ENCODE results near the gene GKN1. TPM values are rescaled to one million over a fixed set of nuclear protein-coding genes. Genes with fewer than 3 reads are reported as not detected.

GKN1 gene
- total RNA-seq, 1 experiment from 2014 or later = 1.6 TPM

DNA sequence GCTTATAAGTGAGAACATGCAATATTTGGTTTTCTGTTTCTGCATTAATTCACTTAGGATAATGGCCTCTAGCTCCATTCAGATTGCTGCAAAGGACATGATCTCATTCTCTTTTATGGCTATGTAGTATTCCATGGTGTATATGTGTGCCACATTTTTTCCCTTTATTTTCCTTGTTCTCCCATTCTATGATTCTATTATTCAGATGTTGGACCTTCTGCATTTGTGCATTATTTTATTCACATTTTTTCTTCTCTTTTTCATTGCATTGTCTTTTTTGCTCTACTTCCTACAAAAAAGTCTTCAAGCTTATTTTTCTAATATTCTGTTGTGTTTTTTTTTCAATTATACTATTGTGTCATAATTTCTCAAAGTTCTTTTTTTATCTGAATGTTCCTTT lies 27.4 kb downstream of the GKN1 start:
- no peak for DNase-seq (ENCODE audit: extremely low read depth, low read depth)

GRCh38 chr2:69003731-69004130 lies 29.3 kb downstream of the GKN1 start:
- no peak for DNase-seq (ENCODE audit: extremely low read depth, low read depth)

- DNase-seq (ENCODE audit: extremely low read depth, low read depth) = no peak
Measured at GRCh38 chr2:69007169-69007568, 32.7 kb downstream of the GKN1 start.

DNA sequence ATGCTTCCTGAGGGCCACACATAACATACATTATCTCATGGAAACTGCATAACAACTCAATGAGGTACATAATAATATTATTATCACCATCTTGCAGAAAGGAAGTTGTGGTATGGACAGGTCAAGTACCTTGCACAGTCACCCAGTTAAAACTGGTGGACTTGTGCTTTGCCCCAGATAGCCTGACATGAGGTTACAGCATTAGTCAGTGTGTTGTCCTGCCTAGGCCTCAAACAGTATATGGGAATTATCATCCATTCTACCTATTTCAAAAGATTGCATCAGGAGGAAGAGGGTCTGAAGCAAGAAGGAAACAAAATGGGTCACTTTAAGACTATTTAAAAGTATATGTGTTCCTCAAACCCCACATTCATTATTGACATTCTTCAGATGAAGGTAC lies 33.2 kb downstream of the GKN1 start:
- DNase-seq (ENCODE audit: extremely low read depth, low read depth) = no peak

DNA sequence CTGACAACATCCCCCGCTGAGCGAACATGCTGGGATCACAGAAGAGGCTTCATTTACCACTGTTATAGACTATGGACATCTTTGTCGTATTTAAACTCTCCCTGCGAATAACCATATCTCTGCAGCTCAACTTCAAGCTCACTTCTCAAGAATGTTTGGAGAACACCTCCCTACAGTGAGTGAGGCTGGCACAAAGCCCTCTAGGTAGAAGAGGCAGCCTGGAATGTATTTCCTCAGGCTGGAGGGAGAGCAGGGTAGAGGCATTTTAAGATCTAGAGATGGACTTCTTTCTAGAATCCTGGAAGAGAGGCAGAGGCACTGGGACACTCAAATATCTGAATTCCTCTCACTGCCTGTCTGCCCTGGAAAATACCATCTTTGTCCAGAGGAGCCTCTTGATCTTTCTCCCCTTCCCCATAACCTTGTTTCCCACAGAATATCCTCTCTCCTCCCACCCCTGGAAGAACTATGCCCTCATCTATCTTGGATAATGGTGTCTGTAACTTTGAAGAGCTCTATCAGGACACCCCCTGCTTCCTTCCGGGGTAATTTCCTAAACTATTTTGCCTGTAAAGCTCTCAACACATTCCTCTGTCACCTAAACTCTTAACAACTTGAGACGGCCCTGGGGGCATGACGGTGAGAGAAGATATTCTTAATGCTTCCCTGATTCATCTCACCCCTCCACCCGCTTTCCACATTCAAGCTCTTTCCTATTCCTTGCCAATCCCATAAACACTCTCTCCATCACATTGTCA lies 36.2 kb downstream of the GKN1 start:
- DNase-seq (ENCODE audit: extremely low read depth, low read depth) = no peak

DNA sequence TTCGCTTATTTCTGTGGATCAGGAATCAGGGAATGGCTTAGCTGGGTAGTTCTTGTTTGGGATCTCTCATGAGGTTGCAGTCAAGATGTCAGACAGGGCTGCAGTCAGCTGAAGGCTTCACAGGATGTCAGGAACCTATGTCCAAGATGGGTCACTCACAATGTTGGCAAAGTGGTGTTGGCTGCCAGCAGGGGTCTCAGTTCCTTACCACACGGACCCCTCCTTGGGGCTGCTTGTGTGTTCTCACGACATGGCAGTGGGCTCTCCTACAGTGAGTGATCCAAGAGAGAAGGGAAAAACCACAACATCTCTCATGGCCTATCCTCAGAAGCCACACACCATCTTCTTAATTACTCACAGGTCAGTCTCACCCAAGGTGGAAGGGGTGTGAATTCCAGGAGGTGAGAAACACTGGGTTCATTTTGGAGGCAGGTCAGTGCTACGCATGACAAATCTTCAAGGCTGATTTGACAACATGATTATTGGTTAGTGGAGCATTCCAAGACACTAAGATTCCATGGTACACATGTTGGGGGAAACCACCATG lies 37.2 kb downstream of the GKN1 start:
- no peak for DNase-seq (ENCODE audit: extremely low read depth, low read depth)

DNA sequence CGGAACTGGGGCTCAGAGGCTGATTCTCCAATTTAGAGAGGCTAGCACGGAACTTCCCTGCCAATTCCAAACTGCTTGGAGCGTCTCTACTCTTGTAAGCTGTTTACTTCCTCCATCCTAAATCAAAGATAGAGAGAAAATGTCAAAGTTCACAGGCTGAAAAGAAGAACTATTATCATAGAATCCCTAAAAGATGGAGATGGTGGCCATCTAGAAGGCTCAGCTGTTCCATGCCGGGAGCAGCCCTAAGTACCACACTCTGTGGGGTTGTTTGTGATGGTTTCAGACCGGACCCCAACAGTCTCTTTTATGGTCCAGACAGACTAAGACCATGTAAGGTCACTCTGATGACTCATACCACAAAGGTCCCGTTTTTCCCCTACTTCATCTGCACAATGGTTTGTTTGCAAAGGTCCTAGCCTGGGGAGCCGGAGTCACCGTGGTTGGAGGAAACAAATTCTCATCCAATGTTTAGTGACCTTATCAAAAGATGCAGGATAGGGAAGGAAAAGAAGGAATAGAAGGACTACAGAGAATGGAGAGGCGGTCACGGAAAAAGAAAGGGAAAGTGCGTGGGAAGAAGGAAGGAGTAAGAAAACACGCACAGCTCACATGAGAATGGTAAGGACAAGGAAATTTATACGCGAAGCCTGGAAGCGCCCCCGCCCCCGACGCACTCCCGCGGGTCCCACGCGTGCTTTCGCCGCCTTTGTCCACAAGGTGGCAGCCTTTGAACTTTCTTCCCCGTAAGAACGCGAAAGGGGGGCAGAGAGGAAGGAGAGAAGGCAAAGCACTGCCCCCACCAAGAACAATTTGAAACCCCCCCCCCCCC lies 38.1 kb downstream of the GKN1 start:
- DNase-seq (ENCODE audit: extremely low read depth, low read depth) = peak; percentile 79

DNA sequence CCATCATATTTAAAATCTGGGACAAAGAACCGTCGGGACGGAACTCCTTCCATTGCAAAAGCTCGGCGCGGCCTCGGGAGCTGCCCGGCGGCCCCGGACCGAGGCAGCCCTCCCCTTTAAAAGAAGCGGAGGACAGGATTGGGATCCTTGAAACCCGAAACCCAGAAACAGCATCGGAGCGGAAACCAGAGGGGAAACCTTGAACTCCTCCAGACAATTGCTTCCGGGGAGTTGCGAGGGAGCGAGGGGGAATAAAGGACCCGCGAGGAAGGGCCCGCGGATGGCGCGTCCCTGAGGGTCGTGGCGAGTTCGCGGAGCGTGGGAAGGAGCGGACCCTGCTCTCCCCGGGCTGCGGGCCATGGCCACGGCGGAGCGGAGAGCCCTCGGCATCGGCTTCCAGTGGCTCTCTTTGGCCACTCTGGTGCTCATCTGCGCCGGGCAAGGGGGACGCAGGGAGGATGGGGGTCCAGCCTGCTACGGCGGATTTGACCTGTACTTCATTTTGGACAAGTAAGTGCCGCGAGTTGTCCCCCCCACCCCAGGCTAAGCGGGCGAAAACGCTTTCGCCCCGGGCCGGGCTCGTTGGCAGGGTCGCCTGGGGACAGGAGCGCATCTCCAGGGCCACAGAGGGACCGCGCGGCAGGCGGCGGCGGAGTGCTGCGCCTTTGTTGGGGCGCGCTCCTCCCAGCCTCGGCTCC lies 38.9 kb downstream of the GKN1 start, which contains the start of gene ANTXR1:
TSS of gene ANTXR1 (plus strand) at position 38 of the 698 bp plus-strand sequence. CDS start at position 359, 321 bp downstream.
- DNase-seq (ENCODE audit: extremely low read depth, low read depth) = peak; percentile 71

DNA sequence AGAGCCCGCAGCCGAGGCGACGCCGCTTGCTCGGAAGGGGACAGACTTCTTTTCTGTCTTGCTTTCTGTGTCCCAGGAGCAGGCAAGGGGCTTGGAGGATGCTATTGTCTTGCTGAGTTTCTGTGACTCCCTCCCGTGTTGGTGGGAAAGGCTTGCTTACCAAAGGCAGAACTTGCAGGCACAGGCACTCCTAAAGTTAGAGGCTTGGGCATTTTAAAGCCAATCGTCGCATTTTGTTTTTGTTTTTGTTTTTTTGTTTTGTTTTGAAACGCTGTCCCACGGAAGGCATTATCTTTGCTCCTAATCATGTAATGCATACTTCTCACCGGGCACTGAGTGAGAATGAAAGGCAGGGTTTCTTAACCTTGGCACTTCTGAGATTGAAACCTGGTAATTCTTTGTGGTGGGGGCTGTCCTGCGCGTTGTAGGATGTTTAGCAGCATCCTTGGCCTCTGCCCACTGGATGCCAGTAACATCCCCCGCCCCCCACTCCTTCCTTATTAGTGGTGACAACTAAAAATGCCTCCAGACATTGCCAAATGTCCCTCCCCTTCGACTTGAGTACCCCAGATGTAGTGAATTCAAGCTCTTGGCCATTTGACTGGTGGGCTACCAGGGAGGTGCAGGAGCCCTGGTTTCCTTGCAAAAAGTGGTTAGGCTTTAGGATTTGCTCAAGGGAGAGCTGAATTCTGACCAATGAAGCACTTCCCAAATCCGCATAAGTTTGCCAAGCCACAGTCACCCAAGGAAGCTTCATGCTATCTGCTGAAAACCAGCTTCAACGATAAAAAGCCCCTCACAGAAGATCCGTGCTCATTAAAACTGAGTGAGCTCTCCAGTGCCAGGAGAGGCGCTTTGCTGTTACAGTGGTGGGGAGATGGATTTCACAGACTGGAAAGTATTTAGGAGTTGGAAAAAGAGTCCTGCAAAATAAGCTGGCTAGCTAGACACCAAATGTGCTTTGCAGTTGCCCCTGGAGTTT lies 39.7 kb downstream of the GKN1 start:
- DNase-seq (ENCODE audit: extremely low read depth, low read depth) = peak; percentile 63

- DNase-seq (ENCODE audit: extremely low read depth, low read depth) = peak; percentile 59
Measured at GRCh38 chr2:69017080-69017479, 42.6 kb downstream of the GKN1 start.

- no peak for DNase-seq (ENCODE audit: extremely low read depth, low read depth)
Measured at GRCh38 chr2:69017835-69018234, 43.4 kb downstream of the GKN1 start.

DNA sequence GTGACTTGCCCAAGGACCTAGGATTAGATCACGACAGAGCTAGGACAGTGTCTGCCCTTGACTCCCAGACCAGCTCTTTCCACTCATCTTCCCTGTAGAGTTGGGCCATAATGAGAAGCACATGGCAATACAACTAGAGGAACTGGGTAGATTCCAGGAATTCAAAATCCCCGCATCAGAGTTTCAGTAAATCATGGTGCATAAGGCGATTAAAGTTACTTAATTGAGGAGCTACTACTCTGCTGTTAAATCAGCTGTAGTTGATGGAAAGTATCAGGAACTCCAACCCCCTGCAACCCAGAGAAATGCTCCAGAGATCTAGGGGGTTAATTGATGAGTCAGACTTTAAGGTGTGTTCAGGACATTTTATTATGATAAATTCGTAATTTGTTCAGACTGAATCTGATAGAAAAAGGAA lies 44.3 kb downstream of the GKN1 start:
- DNase-seq (ENCODE audit: extremely low read depth, low read depth) = no peak

DNA sequence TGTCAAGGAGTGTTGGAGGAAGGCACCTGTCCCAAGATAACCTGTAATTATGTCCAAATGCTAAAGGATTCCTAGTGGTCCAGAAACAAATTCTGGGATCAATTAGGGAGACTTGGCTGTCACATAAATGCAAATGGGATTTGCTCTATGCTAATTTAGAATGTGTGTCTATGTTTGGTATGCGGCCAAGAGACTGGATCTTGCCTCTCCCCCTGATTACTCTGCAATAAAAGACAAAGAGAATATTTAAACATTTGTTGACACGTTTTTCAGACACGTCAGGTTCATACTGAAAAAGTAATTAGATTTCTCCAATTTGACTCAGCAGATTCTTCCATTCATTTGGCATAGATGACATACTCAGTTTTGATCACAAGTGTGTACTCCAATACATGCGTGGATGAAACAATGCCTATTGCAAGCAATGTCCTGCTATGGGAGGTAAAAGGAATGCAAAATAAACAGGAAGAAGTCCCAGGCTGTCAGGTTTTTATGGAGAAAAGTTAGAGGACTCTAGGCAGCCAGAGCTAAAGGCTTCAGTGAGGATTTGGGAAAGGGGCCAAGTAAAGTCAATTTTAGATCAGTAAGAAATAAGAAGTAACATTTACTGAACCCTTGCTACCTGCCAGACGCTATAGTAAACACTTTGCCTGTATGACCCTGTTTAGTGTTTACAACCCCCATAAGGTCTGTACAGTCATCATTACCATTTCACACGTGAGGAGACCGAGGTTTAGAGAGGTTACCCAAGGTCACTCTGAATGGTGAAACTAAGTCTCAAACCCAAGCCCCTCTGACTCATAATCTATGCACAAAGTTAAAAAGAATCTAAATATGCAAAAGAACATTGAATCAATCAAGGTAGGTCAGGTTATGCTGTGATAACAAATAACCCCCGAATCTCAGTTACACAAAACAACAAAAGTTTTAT lies 46.3 kb downstream of the GKN1 start:
- no peak for DNase-seq (ENCODE audit: extremely low read depth, low read depth)

- no peak for DNase-seq (ENCODE audit: extremely low read depth, low read depth)
Measured at GRCh38 chr2:69021727-69022126, 47.3 kb downstream of the GKN1 start.

GRCh38 chr2:69022548-69022947 lies 48.1 kb downstream of the GKN1 start:
- DNase-seq (ENCODE audit: extremely low read depth, low read depth) = no peak

DNA sequence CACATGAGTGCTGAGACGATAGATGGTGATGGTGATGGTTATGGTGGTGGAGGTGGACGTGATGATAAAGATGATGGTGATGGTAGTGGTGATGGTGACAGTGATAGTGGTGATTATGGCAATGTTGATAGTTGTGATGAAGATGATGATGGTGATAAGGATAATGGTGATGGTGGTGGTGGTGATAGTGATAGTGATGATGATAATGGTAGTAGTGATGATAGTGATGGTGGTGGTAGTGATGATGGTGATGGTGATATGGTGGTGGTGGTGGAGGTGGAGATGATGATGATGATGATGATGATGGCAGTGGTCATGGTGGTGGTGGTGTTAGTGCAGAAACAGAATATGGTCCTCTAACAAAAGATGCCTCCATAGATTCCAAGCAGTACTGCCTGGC lies 48.8 kb downstream of the GKN1 start:
- no peak for DNase-seq (ENCODE audit: extremely low read depth, low read depth)

- peak; percentile 23 for DNase-seq (ENCODE audit: extremely low read depth, low read depth)
Measured at GRCh38 chr2:69026026-69026425, 51.6 kb downstream of the GKN1 start.

DNA sequence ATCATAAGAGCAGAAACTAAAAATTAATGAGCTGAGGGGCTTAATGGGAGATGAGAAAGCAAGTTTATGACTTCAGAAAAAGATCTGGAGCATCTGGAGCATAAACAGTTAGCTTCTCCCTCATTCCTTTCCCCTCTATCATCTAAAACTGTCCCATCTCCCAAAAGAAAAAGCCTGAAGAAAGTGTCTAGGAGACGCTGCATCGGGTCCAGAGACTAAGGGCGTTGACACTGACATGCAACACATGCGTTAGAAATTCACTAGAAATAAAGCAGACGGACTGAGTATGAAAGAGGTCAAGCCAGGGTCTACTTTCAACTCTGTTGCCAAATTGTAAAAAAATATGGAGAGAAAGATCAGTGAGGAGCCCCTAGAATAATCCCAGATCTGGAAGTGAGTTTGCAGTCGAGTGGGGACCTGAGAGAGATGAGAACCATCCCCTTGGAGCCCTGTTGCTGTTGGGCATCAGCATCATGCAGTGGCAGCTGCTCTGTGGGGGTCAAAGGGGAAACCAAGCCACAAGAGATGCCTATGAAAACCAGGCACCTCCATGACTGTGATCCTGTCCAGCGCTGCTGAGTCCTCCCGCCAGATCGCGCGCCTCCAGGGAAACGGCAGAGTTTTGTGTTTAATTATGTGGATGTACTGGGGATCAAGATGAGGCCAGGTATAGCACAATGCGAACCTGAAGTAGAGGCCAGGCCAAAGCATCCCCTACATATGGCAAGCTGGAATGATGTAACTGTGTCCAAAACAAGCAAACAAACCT lies 52.4 kb downstream of the GKN1 start:
- no peak for DNase-seq (ENCODE audit: extremely low read depth, low read depth)
